Tibial nerve (tissue), 3 donors: ENCODE results near the gene ENTPD1.

Experiments
- POLR2A ChIP-seq, 2 donors: fragments of 450-650 bp; IDR thresholded peaks; one replicate each; pipeline ENCODE4 v1.6.1; 2017; ENCODE audit warnings: antibody characterized with exemption in 2 of 2, mild to moderate bottlenecking in 2 of 2, moderate library complexity in 2 of 2
- TF ChIP-seq, protein P1 (sequence below), 5 experiments: fragments of 200-600 bp in 3 of 5; fragments of 450-650 bp in 2 of 5; sonication (generic) in 3 of 5; IDR thresholded peaks; one replicate each; pipeline ENCODE4 v1.5.1; 2016 to 2019; ENCODE audit warnings: antibody characterized with exemption in 5 of 5, mild to moderate bottlenecking in 3 of 5, moderate library complexity in 2 of 5

DNA sequence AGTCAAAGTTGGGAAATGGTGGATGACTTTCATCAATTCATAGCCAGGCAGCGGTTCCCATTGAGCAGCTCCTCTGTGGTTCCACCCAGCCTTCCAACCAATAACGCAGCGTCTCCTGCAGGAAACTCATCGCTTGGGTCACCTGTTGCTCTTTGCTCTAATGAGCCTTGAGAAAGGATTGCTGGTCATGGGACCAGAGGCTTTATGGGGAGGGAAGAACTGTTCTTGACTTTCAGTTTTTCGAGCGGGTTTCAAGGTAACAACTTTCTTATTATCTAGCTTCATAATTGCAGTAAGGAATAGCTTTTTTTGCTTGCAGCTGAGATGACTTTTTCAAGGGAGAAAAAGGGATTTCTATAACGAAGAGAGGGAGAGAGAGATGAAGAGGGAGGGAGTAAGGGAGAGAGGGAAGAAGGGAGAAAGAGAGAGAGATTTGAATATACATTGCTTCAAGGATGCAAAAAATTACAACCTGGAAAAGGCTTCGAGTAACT is 405 bp upstream of the ENTPD1 start:
- TF ChIP-seq, protein P1, sequence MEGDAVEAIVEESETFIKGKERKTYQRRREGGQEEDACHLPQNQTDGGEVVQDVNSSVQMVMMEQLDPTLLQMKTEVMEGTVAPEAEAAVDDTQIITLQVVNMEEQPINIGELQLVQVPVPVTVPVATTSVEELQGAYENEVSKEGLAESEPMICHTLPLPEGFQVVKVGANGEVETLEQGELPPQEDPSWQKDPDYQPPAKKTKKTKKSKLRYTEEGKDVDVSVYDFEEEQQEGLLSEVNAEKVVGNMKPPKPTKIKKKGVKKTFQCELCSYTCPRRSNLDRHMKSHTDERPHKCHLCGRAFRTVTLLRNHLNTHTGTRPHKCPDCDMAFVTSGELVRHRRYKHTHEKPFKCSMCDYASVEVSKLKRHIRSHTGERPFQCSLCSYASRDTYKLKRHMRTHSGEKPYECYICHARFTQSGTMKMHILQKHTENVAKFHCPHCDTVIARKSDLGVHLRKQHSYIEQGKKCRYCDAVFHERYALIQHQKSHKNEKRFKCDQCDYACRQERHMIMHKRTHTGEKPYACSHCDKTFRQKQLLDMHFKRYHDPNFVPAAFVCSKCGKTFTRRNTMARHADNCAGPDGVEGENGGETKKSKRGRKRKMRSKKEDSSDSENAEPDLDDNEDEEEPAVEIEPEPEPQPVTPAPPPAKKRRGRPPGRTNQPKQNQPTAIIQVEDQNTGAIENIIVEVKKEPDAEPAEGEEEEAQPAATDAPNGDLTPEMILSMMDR (IDR thresholded peaks at IDR 0.05): no peak
- peak in 1 of 2 donors; percentile 24 for TF ChIP-seq POLR2A (IDR thresholded peaks at IDR 0.05)
